GM19397 (cell line): Measurements from ENCODE around the gene TEF.
"Not testable (repeated sequence)": the region's sequence is repeated elsewhere in the genome, so short reads cannot be mapped to it uniquely, and the experiment has no call there.

Experiments used
- ATAC-seq: cut with Tn5 transposase; IDR thresholded peaks from one replicate; pipeline ENCODE4 v1.9.1; 2021; ENCODE audit warnings: mild to moderate bottlenecking, moderate library complexity; ENCODE audit not compliant: unreplicated experiment

The TEF gene

DNA sequence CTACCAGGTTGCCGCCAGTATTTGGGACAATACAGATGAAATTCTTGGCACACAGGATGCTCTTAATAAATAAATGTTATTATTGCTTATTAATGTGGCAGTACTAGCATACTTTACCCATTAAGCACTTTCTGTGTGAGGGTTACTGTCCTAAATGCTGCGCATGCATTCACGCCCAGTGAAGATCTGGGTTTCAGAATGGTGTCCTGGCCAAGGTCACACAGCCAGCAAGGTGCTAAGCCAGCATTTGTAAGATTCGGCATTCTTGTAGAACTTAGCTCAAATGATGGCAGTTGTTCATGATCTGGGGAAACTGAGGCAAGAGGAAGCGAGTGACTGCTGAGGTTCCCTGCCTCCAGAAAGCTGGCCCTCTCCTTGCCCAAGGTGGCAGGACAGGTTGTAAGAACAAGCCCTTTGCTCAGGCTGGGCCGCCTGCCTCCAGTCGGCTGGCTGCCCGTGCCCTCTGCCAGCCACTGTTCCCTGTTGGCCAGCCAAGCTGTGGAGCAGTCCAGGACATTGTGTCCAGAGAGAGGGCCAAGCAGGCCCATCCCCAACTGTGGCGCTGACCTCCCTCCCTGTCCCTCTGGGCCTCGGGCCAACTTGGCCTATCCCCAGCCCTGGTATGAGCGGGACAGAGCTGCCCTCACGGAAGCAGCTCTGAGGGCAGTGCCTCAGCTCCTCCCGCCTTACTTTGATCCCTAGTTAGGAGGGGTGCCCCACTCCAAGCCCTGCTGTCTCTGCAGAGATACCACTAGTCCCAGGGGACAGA, 36.1 kb downstream of the TEF start:
- ATAC-seq = no peak

GRCh38 chr22:41418717-41419116, 37.0 kb downstream of the TEF start:
- no peak for ATAC-seq

DNA sequence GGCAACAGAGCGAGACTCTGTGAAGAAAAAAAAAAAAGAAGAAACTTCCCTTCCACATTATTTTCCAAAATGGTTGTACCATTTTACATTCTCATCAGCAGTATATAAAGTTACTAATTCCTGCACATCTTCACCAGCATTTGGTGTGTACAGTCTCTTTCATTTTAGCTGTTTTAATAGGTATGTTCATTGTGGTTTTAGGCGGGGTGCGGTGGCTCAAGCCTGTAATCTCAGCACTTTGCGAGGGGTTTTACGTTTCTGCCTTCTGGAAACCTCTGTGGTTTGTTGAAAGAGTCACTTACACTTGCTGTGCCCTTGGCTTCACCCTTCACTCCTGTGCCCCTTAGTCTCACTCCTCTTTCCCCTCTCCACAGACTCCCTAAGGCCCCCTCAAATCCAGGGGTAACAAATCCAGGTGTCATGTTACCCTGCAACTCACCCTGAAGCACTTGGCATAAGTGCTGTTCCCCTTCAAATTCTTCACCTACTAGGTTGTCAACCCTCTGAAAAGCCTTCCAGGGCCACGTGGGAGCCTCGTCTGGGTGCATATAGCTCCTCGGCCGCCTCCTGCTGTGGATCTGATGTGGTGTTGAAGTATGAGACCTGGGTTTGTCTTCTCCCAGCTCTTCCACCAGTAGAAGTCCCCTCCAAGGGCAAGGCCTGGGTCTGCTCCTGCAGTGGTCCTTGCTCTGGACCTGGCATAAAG, 44.1 kb downstream of the TEF start:
- no peak for ATAC-seq

- ATAC-seq = no peak
Observed at GRCh38 chr22:41429232-41429950, 47.6 kb downstream of the TEF start.

- ATAC-seq = no peak
Observed at GRCh38 chr22:41429951-41430332, 48.2 kb downstream of the TEF start.

- ATAC-seq = no peak
Observed at GRCh38 chr22:41431656-41432055, 49.9 kb downstream of the TEF start.

GRCh38 chr22:41433480-41433879, 51.7 kb downstream of the TEF start:
- ATAC-seq = not testable (repeated sequence)

DNA sequence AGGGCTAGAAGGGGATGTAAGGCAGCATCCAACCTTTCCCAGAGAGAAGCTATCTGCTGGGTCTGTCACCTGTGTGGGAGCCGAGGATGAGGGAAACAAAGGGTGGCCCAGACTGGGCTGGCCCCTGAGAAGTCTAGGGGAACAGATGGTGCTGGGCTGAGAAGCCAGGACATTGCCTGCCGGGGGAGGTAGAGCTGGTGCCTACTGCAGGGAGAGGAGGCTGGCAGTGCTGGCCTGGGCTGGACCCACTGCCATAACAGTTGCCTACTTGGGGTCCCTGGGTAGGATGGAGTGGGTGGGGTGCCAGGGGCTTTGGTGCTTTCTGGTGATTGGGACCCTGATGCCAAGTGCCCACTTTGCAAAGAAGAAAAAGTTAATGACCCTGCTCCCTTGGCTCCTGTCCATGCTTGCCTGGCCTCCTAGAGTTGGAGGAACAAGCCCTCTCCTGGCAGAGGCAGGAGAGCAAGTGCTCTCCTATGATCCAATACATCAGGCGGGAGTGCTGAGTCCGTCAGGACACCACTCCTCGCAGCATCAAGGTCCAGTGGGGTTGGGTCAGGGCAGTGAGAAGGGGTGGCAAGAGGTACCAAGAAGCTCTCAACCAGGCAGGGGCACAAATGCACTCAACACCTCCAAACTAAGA, 52.7 kb downstream of the TEF start:
- ATAC-seq = not testable (repeated sequence)

- no peak for ATAC-seq
Observed at GRCh38 chr22:41435560-41435959, 53.8 kb downstream of the TEF start.

- ATAC-seq = no peak
Observed at GRCh38 chr22:41436322-41437113, 54.8 kb downstream of the TEF start.

GRCh38 chr22:41437198-41437597, 55.5 kb downstream of the TEF start:
- no peak for ATAC-seq

- ATAC-seq = not testable (repeated sequence)
Observed at GRCh38 chr22:41440511-41440910, 58.8 kb downstream of the TEF start.

- ATAC-seq = no peak
Observed at GRCh38 chr22:41442240-41442792, 60.6 kb downstream of the TEF start.

GRCh38 chr22:41444360-41445128, 62.8 kb downstream of the TEF start:
- peak; percentile 44 for ATAC-seq

- no peak for ATAC-seq
Observed at GRCh38 chr22:41445129-41446056, 63.7 kb downstream of the TEF start.

DNA sequence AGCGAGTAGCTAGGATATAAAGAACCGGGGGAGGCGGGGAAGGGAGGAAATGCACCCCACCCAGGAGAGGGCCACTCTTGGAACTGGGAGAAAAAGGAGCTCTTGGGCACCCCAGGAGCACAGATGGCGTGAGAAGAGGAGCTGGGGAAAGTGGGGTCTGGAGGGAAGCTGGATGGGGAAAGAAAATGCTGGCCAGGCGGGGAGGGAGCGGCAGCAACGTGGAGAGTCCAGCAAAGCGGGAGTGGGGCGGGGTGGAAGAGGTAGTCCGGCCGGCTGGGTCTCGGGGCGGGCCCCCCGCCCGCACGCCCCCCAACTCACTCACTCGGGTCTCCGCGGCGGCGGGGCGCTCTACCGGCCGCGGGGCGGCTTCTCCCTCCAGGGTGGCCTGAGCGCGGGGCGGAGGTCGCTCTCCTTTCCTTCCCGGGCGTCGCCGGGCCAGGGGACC, 64.3 kb downstream of the TEF start:
- ATAC-seq = no peak

DNA sequence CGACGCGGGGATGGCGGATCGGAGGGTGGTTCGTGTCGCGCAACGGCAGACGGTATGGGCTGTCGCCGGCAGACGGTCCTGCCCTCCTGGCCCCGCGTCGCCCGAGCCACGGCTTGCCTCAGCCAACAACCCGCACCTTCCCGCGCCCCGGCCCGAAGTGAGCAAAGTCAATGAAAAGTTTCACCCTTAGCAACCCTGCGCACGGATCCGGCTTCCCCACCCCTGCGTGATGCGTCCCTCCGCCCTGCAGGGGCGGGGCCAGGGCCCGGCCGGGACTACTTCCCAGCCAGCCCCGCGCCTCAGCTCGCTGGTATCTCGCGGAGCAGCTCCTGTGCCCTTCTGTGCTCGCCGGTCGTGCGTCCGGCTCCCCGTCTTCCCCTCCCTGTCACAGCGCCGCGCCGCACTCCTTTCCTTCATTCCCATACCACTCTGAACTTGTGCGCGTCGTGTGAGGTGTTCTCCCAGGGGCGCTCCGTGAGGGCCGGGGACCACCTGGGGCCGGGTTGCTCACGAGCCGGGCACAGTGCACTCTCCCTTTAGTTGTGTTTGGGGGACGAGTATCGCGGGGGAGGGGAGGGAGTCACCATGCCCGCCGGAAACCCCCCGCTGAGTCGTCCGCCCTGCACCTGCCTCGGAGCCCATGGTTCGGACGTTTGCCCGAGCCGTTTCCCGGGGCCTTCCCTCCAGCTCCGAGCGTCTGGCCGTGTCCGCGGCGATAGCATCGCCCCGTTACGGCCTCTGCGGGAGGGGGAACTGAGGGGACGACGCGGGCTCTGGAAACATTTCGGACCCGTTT, 65.1 kb downstream of the TEF start, which contains the start of gene TOB2:
TOB2 (minus strand) TSS at position 163 of the 796 bp plus-strand sequence. CDS start 9,456 bp downstream, outside the sequence.
- ATAC-seq = peak; percentile 40
